OCI-LY3 (cell line): Measurements from ENCODE around the gene CATSPERE.

Experiments
- H2AFZ ChIP-seq: fragments of 200-600, 300-600 bp; shearing (Covaris generic); 2 replicates; pipeline ENCODE4 v1.6.0; 2014; ENCODE audit warnings: antibody characterized with exemption, low read depth, low read length
- H3K27ac ChIP-seq: fragments of 200-600, 300-600 bp; sonication (generic); 2 replicates; pipeline ENCODE4 v1.5.1; 2014; ENCODE audit warnings: mild to moderate bottlenecking, low read length, moderate library complexity, mixed read lengths
- H3K27me3 ChIP-seq: fragments of 200-600, 300-600 bp; sonication (generic); 2 replicates; pipeline ENCODE4 v1.6.1; 2014; ENCODE audit warnings: low read depth, low read length, mixed read lengths
- H3K36me3 ChIP-seq: fragments of 200-600, 300-600 bp; sonication (generic); replicated peaks from 2 replicates; pipeline ENCODE3; 2014; ENCODE audit warnings: low read depth, low read length, mixed read lengths
- H3K4me1 ChIP-seq: fragments of 300-600, 200-600 bp; sonication (generic); 2 replicates; pipeline ENCODE4 v1.6.1; 2014; ENCODE audit warnings: low read length, mixed read lengths
- H3K4me2 ChIP-seq: fragments of 200-600, 300-600 bp; sonication (generic); 2 replicates; pipeline ENCODE4 v1.6.1; 2014; ENCODE audit warnings: low read length, mixed read lengths
- H3K4me3 ChIP-seq: fragments of 300-600, 200-600 bp; sonication (generic); 2 replicates; pipeline ENCODE4 v1.5.1; 2014; ENCODE audit warnings: antibody characterized with exemption, mild to moderate bottlenecking, low read length, moderate library complexity
- H3K79me2 ChIP-seq: fragments of 300-600, 200-600 bp; shearing (Covaris generic); 2 replicates; pipeline ENCODE4 v1.6.1; 2014; ENCODE audit warnings: mild to moderate bottlenecking, low read length, mixed read lengths
- H3K9ac ChIP-seq: fragments of 300-600, 200-600 bp; shearing (Covaris generic); 2 replicates; pipeline ENCODE4 v1.6.0; 2014; ENCODE audit warnings: mild to moderate bottlenecking, low read length, moderate library complexity
- H3K9me3 ChIP-seq: fragments of 200-600, 300-600 bp; shearing (Covaris generic); 2 replicates; pipeline ENCODE4 v1.6.1; 2014; ENCODE audit warnings: low read length, mixed read lengths; ENCODE audit not compliant: insufficient read depth
- H4K20me1 ChIP-seq: fragments of 200-600, 300-600 bp; sonication (generic); 2 replicates; pipeline ENCODE4 v1.6.1; 2016; ENCODE audit warnings: low read length, mixed read lengths; ENCODE audit not compliant: insufficient read depth
- EZH2phosphoT487 ChIP-seq: fragments of 200-600 bp; shearing (Covaris generic); IDR thresholded peaks from 2 replicates; pipeline ENCODE4 v1.6.1; 2018; ENCODE audit warnings: antibody characterized with exemption, mixed run types, low read depth
- TF ChIP-seq, protein P1 (sequence below): fragments of 200-600, 300-600 bp; sonication (generic); IDR thresholded peaks from 2 replicates; pipeline ENCODE4 v1.5.1; 2014; ENCODE audit warnings: antibody characterized with exemption, low read length, low read depth

The CATSPERE gene

DNA sequence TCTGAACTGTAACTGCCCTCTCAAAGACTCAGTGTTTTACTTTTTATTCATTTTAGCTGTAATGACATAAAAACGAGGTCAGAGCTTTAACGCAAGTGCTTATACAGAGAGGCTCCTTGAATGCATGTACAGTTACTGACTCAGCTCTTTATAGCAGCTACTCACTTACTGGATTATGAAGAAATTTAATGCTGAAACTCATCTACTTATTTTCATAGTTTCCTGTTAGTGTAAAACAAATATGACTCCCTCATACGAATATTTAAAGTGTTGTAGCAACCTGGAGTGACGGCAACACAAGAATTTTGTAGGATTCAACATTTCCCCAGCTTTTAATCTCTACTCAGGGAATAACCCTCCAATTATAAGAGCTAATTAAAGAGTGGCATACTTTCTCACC is 42.0 kb upstream of the CATSPERE start:
- Histone ChIP-seq H3K27ac (no peak overlapping the region), H2AFZ (no peak overlapping the region), H3K79me2 (no peaks in the 10 kb centered on the region), H3K4me2 (no peak overlapping the region), H3K9ac (no peak overlapping the region), H3K36me3 (peaks cover 87% of the 10 kb centered on the region), H4K20me1 (no peaks in the 10 kb centered on the region), H3K4me1 (no peaks in the 10 kb centered on the region), H3K27me3 (no peaks in the 10 kb centered on the region), H3K9me3 (no peaks in the 10 kb centered on the region), H3K4me3 (no peak overlapping the region)
- TF ChIP-seq, protein P1, sequence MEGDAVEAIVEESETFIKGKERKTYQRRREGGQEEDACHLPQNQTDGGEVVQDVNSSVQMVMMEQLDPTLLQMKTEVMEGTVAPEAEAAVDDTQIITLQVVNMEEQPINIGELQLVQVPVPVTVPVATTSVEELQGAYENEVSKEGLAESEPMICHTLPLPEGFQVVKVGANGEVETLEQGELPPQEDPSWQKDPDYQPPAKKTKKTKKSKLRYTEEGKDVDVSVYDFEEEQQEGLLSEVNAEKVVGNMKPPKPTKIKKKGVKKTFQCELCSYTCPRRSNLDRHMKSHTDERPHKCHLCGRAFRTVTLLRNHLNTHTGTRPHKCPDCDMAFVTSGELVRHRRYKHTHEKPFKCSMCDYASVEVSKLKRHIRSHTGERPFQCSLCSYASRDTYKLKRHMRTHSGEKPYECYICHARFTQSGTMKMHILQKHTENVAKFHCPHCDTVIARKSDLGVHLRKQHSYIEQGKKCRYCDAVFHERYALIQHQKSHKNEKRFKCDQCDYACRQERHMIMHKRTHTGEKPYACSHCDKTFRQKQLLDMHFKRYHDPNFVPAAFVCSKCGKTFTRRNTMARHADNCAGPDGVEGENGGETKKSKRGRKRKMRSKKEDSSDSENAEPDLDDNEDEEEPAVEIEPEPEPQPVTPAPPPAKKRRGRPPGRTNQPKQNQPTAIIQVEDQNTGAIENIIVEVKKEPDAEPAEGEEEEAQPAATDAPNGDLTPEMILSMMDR = no peak
- TF ChIP-seq EZH2phosphoT487 = no peak

DNA sequence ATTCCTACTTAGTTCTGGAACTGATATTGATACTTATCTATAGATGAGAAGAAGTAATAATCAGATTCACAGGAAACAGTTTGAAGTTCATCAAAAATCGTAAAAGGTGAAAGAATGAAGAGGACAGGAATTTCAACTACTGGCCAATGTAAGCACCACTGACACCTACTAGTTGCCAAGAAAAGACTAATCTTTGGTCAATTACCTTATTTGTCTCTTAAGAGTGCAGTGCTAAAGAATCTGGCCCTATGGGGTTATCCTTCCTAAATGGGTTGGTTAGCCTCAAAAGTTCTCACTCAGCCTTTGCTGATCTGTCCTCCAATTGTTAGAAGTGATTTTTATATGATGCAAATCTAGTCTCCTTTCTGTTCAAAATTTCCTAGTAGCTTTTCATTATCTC is 38.9 kb upstream of the CATSPERE start:
- H3K36me3 ChIP-seq = peaks cover 70% of the 10 kb centered on the region
- no peak overlapping the region for H3K27ac ChIP-seq
- H3K4me1 ChIP-seq = no peaks in the 10 kb centered on the region
- H3K4me3 ChIP-seq = no peak overlapping the region
- H3K9me3 ChIP-seq = no peaks in the 10 kb centered on the region
- H3K9ac ChIP-seq = no peak overlapping the region
- no peaks in the 10 kb centered on the region for H3K79me2 ChIP-seq
- no peak overlapping the region for H2AFZ ChIP-seq
- TF ChIP-seq, protein P1 = no peak
- no peak for TF ChIP-seq EZH2phosphoT487
- no peak overlapping the region for H3K4me2 ChIP-seq
- no peaks in the 10 kb centered on the region for H3K27me3 ChIP-seq
- H4K20me1 ChIP-seq = no peaks in the 10 kb centered on the region

DNA sequence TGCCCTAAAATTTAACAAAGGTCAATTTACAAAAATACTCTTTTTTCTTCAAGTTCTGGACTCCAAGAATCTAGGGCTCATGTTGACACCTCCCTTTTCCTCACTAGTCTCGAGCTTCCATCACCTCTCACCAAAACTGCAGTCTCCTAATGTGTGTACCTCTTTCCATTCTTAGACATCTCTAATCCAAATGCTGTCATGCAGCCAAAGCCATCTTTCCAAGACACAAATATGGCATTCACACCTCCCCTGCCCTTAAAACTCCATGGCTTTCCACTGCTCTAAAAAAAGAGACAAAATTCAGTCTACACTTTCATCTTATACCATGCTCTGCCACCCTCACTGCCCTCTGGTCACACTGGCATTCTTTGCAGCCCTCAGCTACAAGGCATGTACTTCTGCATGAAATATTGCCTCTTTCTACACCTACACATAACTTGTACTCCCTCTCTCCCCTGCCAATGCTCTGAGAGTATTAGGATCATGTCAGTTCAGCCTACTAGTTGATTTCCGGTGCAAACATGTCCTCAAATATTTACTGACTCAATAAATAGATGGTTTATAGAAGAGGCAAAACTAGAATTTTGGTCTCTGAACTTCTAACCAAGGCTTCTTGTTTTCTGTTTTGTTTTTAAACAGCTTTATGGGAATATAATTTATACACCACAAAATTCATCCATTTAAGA is 36.3 kb upstream of the CATSPERE start:
- no peaks in the 10 kb centered on the region for H3K9me3 ChIP-seq
- H2AFZ ChIP-seq = no peak overlapping the region
- H3K79me2 ChIP-seq = no peaks in the 10 kb centered on the region
- no peaks in the 10 kb centered on the region for H3K4me1 ChIP-seq
- peaks cover 58% of the 10 kb centered on the region for H3K36me3 ChIP-seq
- no peaks in the 10 kb centered on the region for H4K20me1 ChIP-seq
- H3K4me3 ChIP-seq = no peak overlapping the region
- no peak for TF ChIP-seq EZH2phosphoT487
- no peak overlapping the region for H3K4me2 ChIP-seq
- no peak overlapping the region for H3K27ac ChIP-seq
- no peaks in the 10 kb centered on the region for H3K27me3 ChIP-seq
- no peak overlapping the region for H3K9ac ChIP-seq

DNA sequence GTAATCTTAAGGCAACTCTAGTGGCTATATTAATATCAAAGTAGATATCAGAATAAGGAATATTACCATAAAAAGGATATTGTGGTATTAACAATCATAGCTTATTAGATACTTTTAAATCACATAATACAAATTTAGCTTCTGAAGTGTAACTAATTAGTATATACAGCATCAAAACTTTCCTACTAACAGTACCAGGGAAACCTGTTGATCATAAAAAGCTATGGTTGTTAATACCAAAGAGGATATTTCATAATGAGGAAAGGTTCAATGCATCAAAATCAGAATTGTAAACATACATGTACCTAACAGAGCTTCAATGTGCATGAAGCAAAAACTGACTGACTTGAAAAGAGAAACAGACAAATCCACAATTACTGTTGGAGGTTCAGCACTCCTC is 33.4 kb upstream of the CATSPERE start:
- TF ChIP-seq EZH2phosphoT487 = no peak
- TF ChIP-seq, protein P1 = no peak
- H3K4me1 ChIP-seq = no peaks in the 10 kb centered on the region
- H3K79me2 ChIP-seq = peaks cover 3% of the 10 kb centered on the region; the same call in 1 of the 2 replicates
- no peak overlapping the region for H2AFZ ChIP-seq
- peaks cover 50% of the 10 kb centered on the region for H3K36me3 ChIP-seq
- no peaks in the 10 kb centered on the region for H4K20me1 ChIP-seq
- no peaks in the 10 kb centered on the region for H3K27me3 ChIP-seq
- H3K9ac ChIP-seq = no peak overlapping the region
- no peak overlapping the region for H3K4me3 ChIP-seq
- H3K27ac ChIP-seq = no peak overlapping the region
- no peaks in the 10 kb centered on the region for H3K9me3 ChIP-seq
- no peak overlapping the region for H3K4me2 ChIP-seq
